ENCODE measurements around the gene GUCA1A. TPM values are rescaled to one million over a fixed set of nuclear protein-coding genes. Genes with fewer than 3 reads are reported as not detected.

GUCA1A gene
- total and polyA plus RNA-seq, 8 donors: 0.12 TPM; not detected in 7

DNA sequence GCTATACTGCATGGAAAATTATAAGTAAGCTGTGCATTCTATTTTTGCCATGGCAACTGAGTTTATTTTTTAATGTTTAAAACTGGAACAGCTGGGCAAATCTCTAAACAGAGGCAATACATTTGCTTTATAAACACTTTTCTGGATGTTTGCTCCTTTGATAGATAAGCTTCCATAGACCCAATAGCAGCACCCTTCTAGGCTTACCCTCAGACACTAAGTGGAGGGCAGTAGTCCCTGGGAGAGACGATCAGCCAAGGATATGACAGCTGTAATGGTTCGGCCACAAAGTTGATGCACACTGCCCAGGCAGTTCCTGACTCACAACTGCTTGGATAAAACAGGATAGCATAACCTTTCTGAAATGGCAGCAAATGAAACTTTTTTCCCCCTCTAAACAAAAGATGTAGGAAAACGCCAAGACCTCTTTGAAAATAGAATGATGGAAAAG, 53.0 kb downstream of the GUCA1A start:
- ATAC-seq (peak in 3 of 4 donors; percentile 22 to 33 (median 24)), DNase-seq (no peak), FAIRE-seq (no peak)
- WGBS, 2 donors: 27 to 40% methylated on average over 3 of the region's 3 CpGs
- no peaks in the 10 kb centered on the region for H3K27me3 ChIP-seq
- no peaks in the 10 kb centered on the region for H3K9me3 ChIP-seq
- no peak overlapping the region for H3K4me3 ChIP-seq
- intact Hi-C loops (cut with DNase I): no loop called here
- peak overlapping the region in 2 of 4 donors; percentile 35 to 55 for H3K27ac ChIP-seq
- peaks cover 0 to 11% (median 0%) of the 10 kb centered on the region in 3 donors for H3K4me1 ChIP-seq
- H3K36me3 ChIP-seq: no peaks in the 10 kb centered on the region
- TF ChIP-seq, protein P1, sequence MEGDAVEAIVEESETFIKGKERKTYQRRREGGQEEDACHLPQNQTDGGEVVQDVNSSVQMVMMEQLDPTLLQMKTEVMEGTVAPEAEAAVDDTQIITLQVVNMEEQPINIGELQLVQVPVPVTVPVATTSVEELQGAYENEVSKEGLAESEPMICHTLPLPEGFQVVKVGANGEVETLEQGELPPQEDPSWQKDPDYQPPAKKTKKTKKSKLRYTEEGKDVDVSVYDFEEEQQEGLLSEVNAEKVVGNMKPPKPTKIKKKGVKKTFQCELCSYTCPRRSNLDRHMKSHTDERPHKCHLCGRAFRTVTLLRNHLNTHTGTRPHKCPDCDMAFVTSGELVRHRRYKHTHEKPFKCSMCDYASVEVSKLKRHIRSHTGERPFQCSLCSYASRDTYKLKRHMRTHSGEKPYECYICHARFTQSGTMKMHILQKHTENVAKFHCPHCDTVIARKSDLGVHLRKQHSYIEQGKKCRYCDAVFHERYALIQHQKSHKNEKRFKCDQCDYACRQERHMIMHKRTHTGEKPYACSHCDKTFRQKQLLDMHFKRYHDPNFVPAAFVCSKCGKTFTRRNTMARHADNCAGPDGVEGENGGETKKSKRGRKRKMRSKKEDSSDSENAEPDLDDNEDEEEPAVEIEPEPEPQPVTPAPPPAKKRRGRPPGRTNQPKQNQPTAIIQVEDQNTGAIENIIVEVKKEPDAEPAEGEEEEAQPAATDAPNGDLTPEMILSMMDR (IDR thresholded peaks at IDR 0.05): no peak

DNA sequence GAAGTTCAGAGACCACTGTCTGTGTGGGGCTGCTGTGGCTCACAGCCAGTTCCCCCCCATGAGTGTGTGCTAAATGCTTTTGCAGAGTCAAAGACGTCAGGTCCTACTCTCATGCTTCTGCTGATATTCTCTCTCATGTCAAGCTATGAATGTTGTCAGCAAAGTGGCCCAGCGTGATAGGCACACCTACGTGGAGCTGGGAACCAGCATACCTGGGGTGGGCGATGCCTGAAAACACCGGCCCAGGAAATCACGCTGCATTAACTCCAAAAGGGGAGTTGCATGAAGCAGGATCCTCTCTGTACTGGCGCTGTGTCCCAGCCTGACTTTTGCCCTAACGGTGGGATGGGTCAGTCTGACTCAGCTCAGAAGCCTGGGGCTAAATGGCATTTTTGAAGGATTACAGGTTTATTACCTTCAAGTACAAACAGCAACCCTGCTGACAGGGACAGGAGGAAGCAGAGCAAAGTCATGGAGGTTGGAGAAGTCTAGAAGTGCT, 53.5 kb downstream of the GUCA1A start:
- Histone ChIP-seq H3K27ac (peak overlapping the region in 3 of 4 donors; percentile 35 to 55 (median 46)), H3K9me3 (no peaks in the 10 kb centered on the region), H3K36me3 (no peaks in the 10 kb centered on the region), H3K4me1 (peaks cover 0 to 11% (median 0%) of the 10 kb centered on the region in 3 donors), H3K4me3 (no peak overlapping the region), H3K27me3 (no peaks in the 10 kb centered on the region)
- intact Hi-C loops (cut with DNase I): no loop called here
- ATAC-seq (peak; percentile 57 to 71 (median 64)), FAIRE-seq (no peak), DNase-seq (no peak)
- TF ChIP-seq, protein P1 (IDR thresholded peaks at IDR 0.05): no peak
- 49 to 53% methylated on average over 8 of the region's 8 CpGs for WGBS, 2 donors

DNA sequence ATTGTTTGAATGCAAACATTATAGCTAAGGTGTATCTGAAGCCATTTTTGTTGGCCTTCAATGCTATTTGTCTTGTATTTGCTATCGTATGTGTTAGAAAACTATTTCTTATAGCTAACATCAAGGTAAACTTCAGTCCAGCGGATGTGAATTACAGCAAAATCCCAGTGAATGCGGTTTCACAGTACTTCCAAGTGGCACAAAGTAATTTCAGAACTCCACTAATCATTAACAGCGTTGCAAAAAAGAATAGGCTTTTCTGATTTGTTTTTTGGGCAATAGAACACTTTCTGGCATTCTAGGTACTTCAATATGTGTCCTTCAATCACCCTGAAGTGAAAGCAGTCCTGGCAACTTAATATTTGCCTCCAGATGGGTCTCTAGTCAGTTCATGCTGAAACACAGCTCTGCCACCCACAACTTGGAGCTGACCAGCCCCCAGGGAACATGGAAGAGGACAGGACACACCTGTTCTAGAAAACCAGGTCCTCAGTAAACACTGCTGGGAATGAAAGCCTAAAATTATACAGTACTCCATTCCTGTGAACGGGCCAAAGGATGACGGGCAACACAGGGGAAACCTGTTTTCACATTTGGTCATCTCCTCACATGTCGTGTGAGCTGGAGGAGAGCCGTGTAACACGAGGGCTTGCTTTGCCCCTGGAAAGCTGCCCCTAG, 54.1 kb downstream of the GUCA1A start:
- intact Hi-C loops (cut with DNase I): no loop called here
- WGBS, 2 donors: 48 to 53% methylated on average over 9 of the region's 9 CpGs
- ATAC-seq (peak; percentile 40 to 52 (median 48)), DNase-seq (no peak), FAIRE-seq (no peak)
- TF ChIP-seq, protein P1 (IDR thresholded peaks at IDR 0.05): no peak
- Histone ChIP-seq H3K36me3 (no peaks in the 10 kb centered on the region), H3K4me1 (peaks cover 0 to 11% (median 0%) of the 10 kb centered on the region in 3 donors), H3K27ac (peak overlapping the region; percentile 17 to 55 (median 46)), H3K27me3 (no peaks in the 10 kb centered on the region), H3K9me3 (no peaks in the 10 kb centered on the region), H3K4me3 (no peak overlapping the region)

DNA sequence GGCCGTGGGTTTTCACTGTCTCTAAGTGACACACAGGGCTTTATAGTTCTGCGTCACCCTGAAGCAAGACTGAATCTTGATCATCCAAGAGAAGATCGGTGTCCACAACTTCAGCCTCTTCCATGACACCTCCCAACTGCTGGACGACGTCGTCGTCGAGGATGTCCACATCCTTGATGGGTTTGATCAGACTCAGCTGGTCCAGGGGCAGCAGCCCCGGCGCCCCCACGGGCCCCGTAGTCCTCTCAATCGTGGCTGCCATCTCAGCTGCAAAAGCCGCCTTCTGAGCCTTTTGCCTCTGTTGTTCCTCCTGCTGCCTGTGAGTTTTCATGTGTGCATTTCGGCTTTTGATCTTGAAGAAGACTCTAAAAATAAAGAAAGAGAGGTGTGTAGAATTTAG, 55.1 kb downstream of the GUCA1A start:
- ATAC-seq: no peak
- intact Hi-C loops (cut with DNase I): no loop called here
- WGBS, 2 donors: 79 to 90% methylated on average over 15 of the region's 15 CpGs
- FAIRE-seq: no peak
- H3K4me1 ChIP-seq: peaks cover 0 to 11% (median 0%) of the 10 kb centered on the region in 3 donors
- no peaks in the 10 kb centered on the region for H3K36me3 ChIP-seq
- no peaks in the 10 kb centered on the region for H3K9me3 ChIP-seq
- no peak overlapping the region for H3K4me3 ChIP-seq
- no peak for DNase-seq
- H3K27me3 ChIP-seq: no peaks in the 10 kb centered on the region
- TF ChIP-seq, protein P1 (IDR thresholded peaks at IDR 0.05): no peak
- H3K27ac ChIP-seq: no peak overlapping the region

Other genes with a start within 250 kb of the GUCA1A start
- gene CCND3, start 231.6 kb upstream of the GUCA1A start, total RNA-seq: 10 to 100 TPM; 14.2 to 41.3 (median 20.8) TPM
- 10 to 100 TPM; 32.5 to 56.6 TPM for gene CCND3, start 231.6 kb upstream of the GUCA1A start, polyA plus RNA-seq
- 10 to 100 TPM in 3 of 6 donors, 1 to 10 TPM in 3; 7.5 to 16.8 (median 9.8) TPM for gene TAF8, start 122.8 kb upstream of the GUCA1A start, total RNA-seq
- 1 to 10 TPM; 4.8 to 7.8 TPM for gene TAF8, start 122.8 kb upstream of the GUCA1A start, polyA plus RNA-seq
- 10 to 100 TPM; 10.5 to 21.6 (median 15.6) TPM for gene C6orf132, start 30.7 kb upstream of the GUCA1A start, total RNA-seq
- gene C6orf132, start 30.7 kb upstream of the GUCA1A start, polyA plus RNA-seq: 10 to 100 TPM in 1 of 2 donors, 1 to 10 TPM in 1; 6.1 to 16.7 TPM
- gene GUCA1B, start 21.6 kb downstream of the GUCA1A start, total RNA-seq: under 1 TPM; 0.22 to 0.93 (median 0.51) TPM
- gene GUCA1B, start 21.6 kb downstream of the GUCA1A start, polyA plus RNA-seq: under 1 TPM; 0.49 to 0.89 TPM
- 10 to 100 TPM in 4 of 6 donors, 1 to 10 TPM in 2; 7.7 to 12.5 (median 10.8) TPM for gene MRPS10, start 44.5 kb downstream of the GUCA1A start, total RNA-seq
- gene MRPS10, start 44.5 kb downstream of the GUCA1A start, polyA plus RNA-seq: 10 to 100 TPM in 1 of 2 donors, 1 to 10 TPM in 1; 6.7 to 12.4 TPM